Measurements from ENCODE around the gene MTERF4. TPM values are rescaled to one million over a fixed set of nuclear protein-coding genes. Genes with fewer than 3 reads are reported as not detected.

MTERF4 gene
- total RNA-seq, 2 donors from 2014 or later, result 91.3 to 98.5 TPM

GRCh38 chr2:241068942-241069810 lies 32.9 kb downstream of the MTERF4 start:
- TF ChIP-seq POLR2AphosphoS5 (IDR thresholded peaks at IDR 0.05) (no peak), CTCF (IDR thresholded peaks at IDR 0.05) (no peak), POLR2A (IDR thresholded peaks at IDR 0.05) (no peak)
- intact Hi-C loops (cut with DNase I), result no loop called here
- H3K27me3 ChIP-seq (replicated peaks; ENCODE audit: insufficient read depth), result no peaks in the 10 kb centered on the region
- WGBS, result 93% methylated on average over 23 of the region's 28 CpGs
- H3K9me3 ChIP-seq, result no peaks in the 10 kb centered on the region
- no peaks in the 10 kb centered on the region for H3K36me3 ChIP-seq
- no peak overlapping the region for H3K4me3 ChIP-seq
- no peak overlapping the region for H3K27ac ChIP-seq
- H3K4me1 ChIP-seq (replicated peaks), result no peaks in the 10 kb centered on the region
- DNase-seq (ENCODE audit: low spot score), result no peak

- no peak overlapping the region for H3K4me3 ChIP-seq
- TF ChIP-seq POLR2AphosphoS5 (IDR thresholded peaks at IDR 0.05) (no peak), CTCF (IDR thresholded peaks at IDR 0.05) (no peak), POLR2A (IDR thresholded peaks at IDR 0.05) (no peak)
- DNase-seq (ENCODE audit: low spot score), result peak; percentile 3
- 91% methylated on average over 25 of the region's 25 CpGs for WGBS
- intact Hi-C loops (cut with DNase I), result no loop called here
- H3K27ac ChIP-seq, result no peak overlapping the region
- H3K9me3 ChIP-seq, result no peaks in the 10 kb centered on the region
- no peaks in the 10 kb centered on the region for H3K27me3 ChIP-seq (replicated peaks; ENCODE audit: insufficient read depth)
- H3K4me1 ChIP-seq (replicated peaks), result peaks cover 1% of the 10 kb centered on the region
- no peaks in the 10 kb centered on the region for H3K36me3 ChIP-seq
Observed at GRCh38 chr2:241068136-241068941, 33.7 kb downstream of the MTERF4 start.

- DNase-seq (ENCODE audit: low spot score), result no peak
- H3K27ac ChIP-seq, result no peak overlapping the region
Observed at GRCh38 chr2:241067501-241068135, 34.5 kb downstream of the MTERF4 start.

GRCh38 chr2:241066893-241067341 lies 35.2 kb downstream of the MTERF4 start:
- Histone ChIP-seq H3K9me3 (no peaks in the 10 kb centered on the region), H3K4me3 (no peak overlapping the region), H3K27me3 (replicated peaks; ENCODE audit: insufficient read depth) (no peaks in the 10 kb centered on the region), H3K4me1 (replicated peaks) (peaks cover 10% of the 10 kb centered on the region), H3K27ac (no peak overlapping the region), H3K36me3 (no peaks in the 10 kb centered on the region)
- TF ChIP-seq POLR2AphosphoS5 (IDR thresholded peaks at IDR 0.05), result no peak
- no peak for TF ChIP-seq POLR2A (IDR thresholded peaks at IDR 0.05)
- no peak for TF ChIP-seq CTCF (IDR thresholded peaks at IDR 0.05)
- DNase-seq (ENCODE audit: low spot score), result no peak
- intact Hi-C loops (cut with DNase I), result no loop called here
- WGBS, result 75% methylated on average over 15 of the region's 15 CpGs

More at GRCh38 chr2:241067501-241068135, 34.5 kb downstream of the MTERF4 start:
- intact Hi-C loops (cut with DNase I), result no loop called here
- H3K27me3 ChIP-seq (replicated peaks; ENCODE audit: insufficient read depth), result no peaks in the 10 kb centered on the region
- H3K4me3 ChIP-seq, result no peak overlapping the region
- no peaks in the 10 kb centered on the region for H3K9me3 ChIP-seq
- TF ChIP-seq POLR2A (IDR thresholded peaks at IDR 0.05) (no peak), CTCF (IDR thresholded peaks at IDR 0.05) (no peak)
- H3K4me1 ChIP-seq (replicated peaks), result peaks cover 9% of the 10 kb centered on the region
- no peaks in the 10 kb centered on the region for H3K36me3 ChIP-seq
- 92% methylated on average over 19 of the region's 21 CpGs for WGBS

All from prostate gland (tissue), 2 donors.